IPS-18c (cell line): ENCODE measurements around the gene CCL25.

Source experiments
- H3K4me3 ChIP-seq: 2 replicates; pipeline ENCODE4 v1.7.0; 2013; ENCODE audit warnings: low read depth, mild to moderate bottlenecking, low read length, moderate library complexity; ENCODE audit not compliant: insufficient read depth
- H3K9me3 ChIP-seq: one replicate; pipeline ENCODE4 v1.6.1; 2013; ENCODE audit warnings: mild to moderate bottlenecking, low read length, moderate library complexity; ENCODE audit not compliant: control insufficient read depth, insufficient read depth

The CCL25 gene

GRCh38 chr19:8075158-8076074 lies 22.9 kb downstream of the CCL25 start:
- peaks cover 6% of the 10 kb centered on the region for H3K9me3 ChIP-seq

GRCh38 chr19:8079988-8080387 lies 27.4 kb downstream of the CCL25 start:
- H3K9me3 ChIP-seq: no peaks in the 10 kb centered on the region
- no peak overlapping the region for H3K4me3 ChIP-seq

More at GRCh38 chr19:8075158-8076074, 22.9 kb downstream of the CCL25 start:
- no peak overlapping the region for H3K4me3 ChIP-seq

GRCh38 chr19:8080832-8081231 lies 28.3 kb downstream of the CCL25 start:
- no peak overlapping the region for H3K4me3 ChIP-seq
- no peaks in the 10 kb centered on the region for H3K9me3 ChIP-seq

GRCh38 chr19:8081569-8082550 lies 29.3 kb downstream of the CCL25 start:
- Histone ChIP-seq H3K4me3 (no peak overlapping the region), H3K9me3 (no peaks in the 10 kb centered on the region)

- no peak overlapping the region for H3K4me3 ChIP-seq
- no peaks in the 10 kb centered on the region for H3K9me3 ChIP-seq
Measured at GRCh38 chr19:8083141-8083540, 30.6 kb downstream of the CCL25 start.

- no peak overlapping the region for H3K4me3 ChIP-seq
- no peaks in the 10 kb centered on the region for H3K9me3 ChIP-seq
Measured at GRCh38 chr19:8084152-8084551, 31.6 kb downstream of the CCL25 start.

- Histone ChIP-seq H3K4me3 (no peak overlapping the region), H3K9me3 (no peaks in the 10 kb centered on the region)
Measured at GRCh38 chr19:8085598-8086408, 33.2 kb downstream of the CCL25 start.

- no peaks in the 10 kb centered on the region for H3K9me3 ChIP-seq
- no peak overlapping the region for H3K4me3 ChIP-seq
Measured at GRCh38 chr19:8086849-8087248, 34.3 kb downstream of the CCL25 start.

GRCh38 chr19:8087876-8088275 lies 35.3 kb downstream of the CCL25 start:
- no peak overlapping the region for H3K4me3 ChIP-seq
- no peaks in the 10 kb centered on the region for H3K9me3 ChIP-seq

- Histone ChIP-seq H3K4me3 (no peak overlapping the region), H3K9me3 (no peaks in the 10 kb centered on the region)
Measured at GRCh38 chr19:8088752-8089663, 36.4 kb downstream of the CCL25 start.

- Histone ChIP-seq H3K9me3 (no peaks in the 10 kb centered on the region), H3K4me3 (no peak overlapping the region)
Measured at GRCh38 chr19:8089664-8090601, 37.4 kb downstream of the CCL25 start.

GRCh38 chr19:8090950-8091349 lies 38.4 kb downstream of the CCL25 start:
- no peak overlapping the region for H3K4me3 ChIP-seq
- peaks cover 3% of the 10 kb centered on the region for H3K9me3 ChIP-seq

- H3K9me3 ChIP-seq: peaks cover 4% of the 10 kb centered on the region
- no peak overlapping the region for H3K4me3 ChIP-seq
Measured at GRCh38 chr19:8093740-8094139, 41.2 kb downstream of the CCL25 start.

GRCh38 chr19:8094336-8094735 lies 41.8 kb downstream of the CCL25 start:
- Histone ChIP-seq H3K4me3 (no peak overlapping the region), H3K9me3 (peaks cover 4% of the 10 kb centered on the region)

- Histone ChIP-seq H3K9me3 (peaks cover 4% of the 10 kb centered on the region), H3K4me3 (no peak overlapping the region)
Measured at GRCh38 chr19:8095354-8095886, 42.9 kb downstream of the CCL25 start.
